ENCODE data around the gene RPS6KB2. TPM values are rescaled to one million over a fixed set of nuclear protein-coding genes. Genes with fewer than 3 reads are reported as not detected.
"Not testable (repeated sequence)": the region's sequence is repeated elsewhere in the genome, so short reads cannot be mapped to it uniquely, and the experiment has no call there.

Gene RPS6KB2
- total RNA-seq, 1 experiment from 2014 or later = 36.6 TPM

GRCh38 chr11:67397536-67397935 lies 30.8 kb upstream of the RPS6KB2 start:
- DNase-seq (ENCODE audit: low read depth) = no peak

GRCh38 chr11:67397986-67398660 lies 30.2 kb upstream of the RPS6KB2 start:
- DNase-seq (ENCODE audit: low read depth) = no peak

DNA sequence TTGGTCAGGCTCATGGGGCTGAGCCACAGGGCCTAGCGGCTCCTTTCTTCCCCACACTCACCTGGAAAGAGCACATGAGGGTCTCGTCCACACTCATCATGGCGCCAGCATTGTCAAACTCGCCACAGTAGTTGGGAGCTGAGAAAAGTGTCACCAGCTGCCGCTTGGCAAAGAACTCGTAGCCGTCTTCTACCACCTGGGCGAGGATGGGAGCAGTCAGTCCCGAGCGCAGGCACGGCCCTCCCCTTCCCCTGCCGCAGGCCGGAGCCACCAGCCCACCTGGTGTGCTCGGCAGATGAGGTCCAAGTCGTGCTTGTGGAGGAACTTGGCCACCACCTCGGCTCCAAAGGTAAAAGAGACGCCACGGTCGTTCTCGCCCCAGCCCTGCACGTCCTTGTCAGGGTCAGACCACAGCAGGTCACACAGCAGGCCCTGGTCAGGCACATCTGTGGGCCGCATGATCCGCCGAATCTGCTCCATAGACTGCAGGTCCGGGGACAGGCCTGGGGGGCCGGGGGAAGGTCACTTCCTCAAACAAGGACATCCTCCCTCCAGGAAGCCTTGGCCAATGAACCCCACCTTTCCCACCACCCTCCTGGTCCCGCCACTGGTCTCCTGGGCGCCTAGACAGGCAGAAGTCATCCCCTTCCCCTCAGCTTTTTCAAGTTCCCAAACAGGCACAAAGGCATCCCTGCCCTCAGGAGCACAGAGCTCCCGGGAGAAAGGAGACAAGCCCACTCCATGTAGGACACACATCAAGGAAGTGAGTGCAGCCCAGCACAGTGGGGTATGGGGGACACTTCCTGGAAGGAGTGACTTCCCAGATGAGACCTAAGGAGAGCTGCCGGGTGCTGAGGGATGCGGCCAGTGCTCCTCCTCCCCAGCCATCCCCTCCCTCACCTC lies 29.4 kb upstream of the RPS6KB2 start:
- no peak for DNase-seq (ENCODE audit: low read depth)

GRCh38 chr11:67400251-67400941 lies 27.9 kb upstream of the RPS6KB2 start:
- DNase-seq (ENCODE audit: low read depth) = no peak

- DNase-seq (ENCODE audit: low read depth) = no peak
Observed at GRCh38 chr11:67400942-67401494, 27.3 kb upstream of the RPS6KB2 start.

DNA sequence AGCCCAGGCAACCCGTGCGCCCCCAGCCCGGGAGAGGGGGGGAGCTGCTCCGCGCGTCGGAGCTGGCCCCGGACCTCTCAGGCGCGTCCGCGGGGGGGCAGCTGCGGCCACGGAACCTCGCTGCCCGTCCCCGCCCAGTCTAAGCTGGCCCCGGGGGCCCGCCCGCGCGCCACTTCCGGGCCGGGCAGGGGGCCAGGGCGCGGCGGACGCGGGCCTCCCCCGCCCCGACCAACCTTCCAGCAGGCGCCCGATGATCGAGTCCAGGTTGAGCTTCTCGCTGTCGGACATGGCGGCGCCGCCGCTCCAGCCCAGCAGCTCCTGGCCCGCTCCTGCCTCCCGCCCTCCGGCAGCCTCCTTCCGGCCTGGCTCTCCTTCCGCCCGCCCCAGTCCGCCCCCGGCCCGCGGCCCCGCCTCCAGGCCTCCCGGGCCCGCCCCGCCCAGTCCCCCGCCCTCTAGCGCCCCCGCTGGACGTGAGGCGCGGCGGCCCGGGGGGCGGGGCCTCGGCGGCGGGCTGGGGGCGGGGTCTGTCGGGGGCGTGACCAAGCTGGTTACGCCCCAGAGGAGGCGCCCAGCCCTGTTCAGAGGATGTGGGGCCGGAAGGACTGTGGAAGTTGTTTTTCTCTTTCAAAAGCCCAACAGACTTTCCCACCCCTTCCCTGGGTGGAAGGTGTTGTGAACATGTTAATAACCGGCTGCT lies 26.7 kb upstream of the RPS6KB2 start, which contains the start of gene PPP1CA:
Gene PPP1CA, minus strand, starts transcription at position 364 of the 697 bp plus-strand sequence. Its CDS starts 76 bp downstream, at position 288.
- DNase-seq (ENCODE audit: low read depth) = peak; percentile 80

DNA sequence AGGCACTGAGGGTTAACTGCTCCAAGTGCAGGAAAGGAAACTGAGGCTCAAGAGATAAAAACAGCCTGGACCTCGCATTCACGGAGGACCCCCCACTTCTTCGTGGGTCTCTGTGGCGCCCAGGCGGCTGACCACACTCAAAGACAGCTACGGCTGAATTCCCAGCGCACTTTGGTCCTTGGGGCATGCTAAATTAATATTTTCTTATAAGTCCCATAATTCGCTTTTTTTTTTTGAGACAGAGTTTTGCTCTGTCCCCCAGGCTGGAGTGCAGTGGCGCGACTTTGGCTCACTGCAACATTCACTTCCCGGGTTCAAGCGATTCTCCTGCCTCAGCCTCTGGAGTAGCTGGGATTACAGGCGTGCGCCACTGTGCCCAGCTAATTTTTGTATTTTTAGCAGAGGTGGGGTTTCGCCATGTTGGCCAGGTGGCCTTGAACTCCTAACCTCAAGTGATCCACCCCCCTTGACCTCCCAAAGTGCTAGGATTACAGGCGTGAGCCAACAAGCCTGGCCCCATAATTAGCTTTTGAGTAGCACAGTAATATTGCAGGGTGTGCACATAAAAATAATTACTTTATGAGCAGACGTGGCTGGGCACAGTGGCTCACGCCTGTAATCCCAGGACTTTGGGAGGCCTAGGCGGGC lies 26.0 kb upstream of the RPS6KB2 start:
- DNase-seq (ENCODE audit: low read depth) = not testable (repeated sequence)

GRCh38 chr11:67403085-67403484 lies 25.2 kb upstream of the RPS6KB2 start:
- not testable (repeated sequence) for DNase-seq (ENCODE audit: low read depth)

DNA sequence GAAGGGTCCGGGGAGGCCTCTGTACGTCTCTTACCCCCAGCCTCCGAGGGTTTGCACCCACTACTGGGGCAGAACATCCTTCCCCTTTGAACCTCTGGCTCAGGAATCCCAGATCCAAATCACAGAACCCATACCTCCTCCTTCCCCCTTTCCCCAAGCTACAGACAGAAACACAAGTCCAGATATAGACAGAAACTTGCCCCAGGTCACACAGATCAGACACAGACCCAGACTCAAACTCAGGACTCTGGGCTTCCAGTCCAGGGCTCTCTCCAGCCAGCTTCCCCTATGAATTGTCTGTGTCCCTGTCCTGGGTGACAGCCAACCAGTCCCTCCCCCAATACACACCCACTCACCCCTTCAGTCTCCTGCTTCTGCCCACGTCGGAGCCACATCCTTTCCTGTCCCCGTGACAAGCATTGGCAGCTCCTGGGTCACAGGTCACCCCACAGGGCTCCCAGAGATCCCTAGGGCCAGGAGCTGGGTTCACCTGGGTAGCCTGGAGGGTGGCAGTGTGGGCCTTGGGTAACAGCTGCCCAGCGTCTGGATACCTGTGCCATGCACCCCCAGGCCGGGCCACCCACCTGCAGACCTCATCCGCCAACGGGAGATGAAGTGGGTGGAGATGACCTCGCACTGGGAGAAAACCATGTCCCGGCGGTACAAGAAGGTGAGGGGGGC lies 23.6 kb upstream of the RPS6KB2 start:
- DNase-seq (ENCODE audit: low read depth) = no peak

- DNase-seq (ENCODE audit: low read depth) = no peak
Observed at GRCh38 chr11:67405196-67405567, 23.1 kb upstream of the RPS6KB2 start.

DNA sequence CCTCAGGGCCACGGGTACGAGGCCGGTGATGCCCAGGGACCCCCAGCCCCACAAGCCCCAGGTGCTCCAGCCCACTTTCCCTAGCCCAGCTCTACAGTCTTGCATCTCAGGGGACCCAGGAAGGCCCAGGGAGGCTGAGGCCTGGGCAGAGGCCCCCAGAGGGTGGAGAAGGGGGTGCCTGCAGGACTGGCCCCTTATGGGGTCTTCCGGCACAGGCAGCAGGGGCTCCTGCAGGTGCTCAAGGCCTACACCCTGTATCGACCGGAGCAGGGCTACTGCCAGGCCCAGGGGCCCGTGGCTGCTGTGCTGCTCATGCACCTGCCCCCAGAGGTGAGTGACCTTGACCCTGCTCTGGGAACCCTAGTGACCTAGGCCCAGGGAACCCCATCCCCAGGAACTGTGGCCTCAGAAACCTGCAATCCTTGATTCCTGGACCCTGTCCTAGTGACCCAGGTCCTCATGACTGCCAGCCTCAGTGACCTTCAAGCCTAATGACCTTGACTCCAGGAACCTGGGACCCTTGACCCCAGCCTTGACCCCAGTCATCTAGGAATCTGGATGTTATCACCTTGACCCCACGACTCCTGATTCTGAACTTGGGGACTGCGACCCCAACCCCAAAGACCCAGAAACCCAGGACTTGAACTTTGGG lies 22.5 kb upstream of the RPS6KB2 start:
- no peak for DNase-seq (ENCODE audit: low read depth)

DNA sequence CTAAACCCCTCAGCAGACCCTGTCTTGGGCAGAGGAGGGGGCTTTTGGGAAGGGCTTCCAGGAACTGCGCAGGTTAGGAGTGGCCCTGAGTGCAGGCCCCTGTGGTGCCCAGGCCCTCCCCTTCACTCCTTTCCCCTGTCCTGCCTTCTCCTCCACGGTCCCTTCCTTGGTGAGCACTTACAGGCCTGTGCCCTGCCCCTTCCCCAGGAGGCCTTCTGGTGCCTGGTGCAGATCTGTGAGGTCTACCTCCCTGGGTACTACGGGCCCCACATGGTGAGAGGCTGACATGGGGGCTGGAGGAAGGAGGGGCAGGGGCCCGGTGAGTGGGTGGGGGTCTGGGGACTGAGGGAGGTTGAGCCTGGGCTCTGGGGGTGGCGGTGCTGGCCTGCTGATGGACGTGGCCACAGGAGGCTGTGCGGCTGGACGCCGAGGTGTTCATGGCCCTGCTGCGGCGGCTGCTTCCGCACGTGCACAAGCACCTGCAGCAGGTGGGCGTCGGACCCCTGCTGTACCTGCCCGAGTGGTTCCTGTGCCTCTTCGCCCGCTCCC lies 21.8 kb upstream of the RPS6KB2 start:
- DNase-seq (ENCODE audit: low read depth) = no peak

DNA sequence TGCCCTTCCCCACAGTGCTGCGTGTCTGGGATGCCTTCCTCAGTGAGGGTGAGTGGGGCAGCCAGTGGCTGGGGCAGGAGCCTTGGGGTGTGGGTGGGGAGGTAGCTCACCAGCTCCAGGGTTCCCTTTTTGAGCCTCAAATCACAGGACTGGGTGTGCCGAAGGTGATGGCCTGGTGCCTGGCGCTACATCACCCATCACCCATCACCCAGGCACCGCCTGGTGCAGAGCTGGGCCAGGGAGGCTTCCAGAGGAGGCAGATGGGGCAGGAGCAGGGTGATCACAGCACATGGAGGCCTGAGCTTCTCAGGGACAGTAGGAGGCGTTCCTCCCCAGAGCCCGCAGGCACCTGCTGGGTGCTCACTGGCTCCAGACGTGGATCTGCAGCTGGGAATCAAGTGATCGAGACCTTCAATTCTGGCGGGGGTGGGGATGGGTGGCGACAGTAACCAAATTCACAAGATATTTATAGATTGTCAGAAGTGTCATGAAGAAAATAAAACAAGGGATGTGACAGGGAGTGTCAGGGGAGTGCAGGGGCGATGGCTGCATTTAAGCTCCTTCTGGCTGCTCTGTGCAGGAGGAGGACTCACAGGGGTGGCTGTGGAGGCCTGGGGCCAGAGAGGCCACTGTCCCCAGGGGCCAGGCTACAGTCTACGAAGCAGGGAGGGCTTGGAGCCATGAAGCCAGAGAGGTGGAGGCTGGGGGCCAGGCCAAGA lies 21.2 kb upstream of the RPS6KB2 start:
- DNase-seq (ENCODE audit: low read depth) = no peak

DNA sequence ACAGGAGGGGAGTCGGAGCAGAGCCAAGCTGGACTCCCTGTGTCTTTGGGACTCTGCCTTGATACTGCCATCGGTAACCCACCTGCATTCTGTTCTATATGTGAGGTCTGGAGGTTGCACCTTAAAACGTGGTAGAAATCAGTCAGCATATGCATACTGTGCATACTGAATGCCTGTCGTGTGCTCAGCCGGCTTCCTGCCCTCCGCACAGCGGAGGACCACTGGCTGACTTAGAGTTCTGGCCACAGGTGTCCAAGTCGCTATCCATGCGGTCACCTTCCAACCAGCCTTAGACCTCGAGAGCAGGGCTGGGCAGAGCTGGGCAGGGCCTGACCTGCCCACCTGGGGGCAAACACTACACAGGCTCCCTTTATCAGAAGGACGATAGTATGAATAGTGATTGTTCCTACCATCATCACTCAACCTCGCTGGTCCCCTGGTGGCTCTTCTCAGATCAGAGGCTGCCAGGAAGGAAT lies 20.6 kb upstream of the RPS6KB2 start:
- DNase-seq (ENCODE audit: low read depth) = no peak

DNA sequence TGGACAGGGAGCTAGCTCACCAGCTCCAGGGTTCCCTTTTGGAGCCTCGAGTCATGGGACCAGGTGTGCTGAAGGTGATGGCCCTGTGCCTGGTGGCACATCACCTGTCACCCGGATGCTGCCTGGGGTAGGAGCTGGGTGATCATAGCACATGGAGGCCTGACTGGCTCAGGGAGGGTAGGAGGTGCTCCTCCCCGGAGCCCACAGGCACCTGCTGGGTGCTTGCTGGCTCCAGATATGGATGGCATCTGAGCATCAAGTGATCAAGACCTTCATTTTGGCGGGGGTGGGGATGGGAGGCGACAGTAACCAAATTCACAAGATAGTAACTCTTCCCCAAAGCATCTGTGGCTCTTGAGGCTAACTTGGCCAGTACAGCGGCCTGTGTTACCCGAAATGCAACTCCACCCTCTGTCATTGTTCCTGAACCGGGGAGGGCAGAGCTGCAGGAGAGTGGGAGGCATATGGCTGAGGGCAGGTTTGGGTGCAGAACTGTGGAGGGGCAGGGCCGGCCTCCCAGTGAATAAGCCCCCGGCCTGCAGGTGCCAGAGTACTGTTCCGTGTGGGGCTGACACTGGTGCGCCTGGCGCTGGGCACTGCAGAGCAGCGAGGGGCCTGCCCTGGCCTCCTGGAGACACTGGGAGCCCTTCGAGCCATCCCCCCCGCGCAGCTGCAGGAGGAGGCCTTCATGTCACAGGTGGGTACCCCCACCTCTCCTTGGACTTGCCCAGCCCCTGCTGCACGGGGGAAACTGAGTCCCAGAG lies 19.7 kb upstream of the RPS6KB2 start:
- DNase-seq (ENCODE audit: low read depth) = no peak

- no peak for DNase-seq (ENCODE audit: low read depth)
Observed at GRCh38 chr11:67409261-67409666, 19.0 kb upstream of the RPS6KB2 start.

DNA sequence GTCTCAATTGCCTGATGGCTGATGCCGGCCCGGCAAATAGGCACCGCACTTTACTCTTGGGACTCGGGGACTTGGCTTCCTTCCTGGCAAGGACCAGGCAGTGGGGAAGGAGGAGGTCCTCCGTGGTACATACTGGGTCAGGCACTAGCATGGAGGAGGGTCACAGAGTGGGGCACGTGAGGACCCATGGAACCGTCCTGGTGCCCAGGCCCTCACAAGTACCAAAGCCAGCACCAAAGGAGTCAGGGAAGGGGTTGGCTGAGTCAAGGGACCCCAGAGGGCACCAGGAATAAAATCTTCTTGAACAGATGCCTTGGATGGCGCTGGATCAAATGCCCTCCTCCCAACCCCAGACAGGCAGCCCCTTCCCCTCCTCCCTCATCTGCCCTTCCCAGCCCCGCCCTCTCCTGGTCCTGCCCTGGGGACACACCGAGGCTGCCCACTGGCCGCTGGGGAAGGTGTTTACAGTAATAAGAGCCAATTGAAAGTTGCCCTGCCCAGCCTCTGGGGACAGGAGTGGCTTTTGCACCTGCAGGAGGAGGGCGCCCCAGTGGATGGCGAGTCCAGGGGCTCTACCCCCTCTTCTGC lies 18.4 kb upstream of the RPS6KB2 start:
- DNase-seq (ENCODE audit: low read depth) = no peak
